ENCODE data around the gene ITFG1. TPM values are rescaled to one million over a fixed set of nuclear protein-coding genes. Genes with fewer than 3 reads are reported as not detected.

The ITFG1 gene
- total RNA-seq, 1 experiment from 2014 or later: 18.0 TPM

- no peak overlapping the region for H2BK120ac ChIP-seq (ENCODE audit: low read depth, low read length, poor library complexity, severe bottlenecking)
- no peaks in the 10 kb centered on the region for H3K9me3 ChIP-seq (ENCODE audit: control insufficient read depth, low read depth, low read length)
- no peak overlapping the region for H4K8ac ChIP-seq (replicated peaks; ENCODE audit: insufficient read length, low read depth, low read length)
- Mint-ChIP-seq H3K36me3 (ENCODE audit: insufficient read depth in 1 of 3, low read depth in 3 of 3) (peaks cover 0 to 13% (median 12%) of the 10 kb centered on the region in 3 experiments; a peak in 6 of 7 replicates), H3K9me3 (no peaks in the 10 kb centered on the region; a peak in 1 of 5 replicates), H3K27ac (peak overlapping the region; percentile 83 to 96 (median 94)), H3K4me1 (peaks cover 29 to 31% of the 10 kb centered on the region in 2 experiments), H3K4me3 (peak overlapping the region; percentile 100), H3K27me3 (ENCODE audit: low read depth) (no peaks in the 10 kb centered on the region)
- no peak overlapping the region for H2AFZ ChIP-seq (ENCODE audit: low read length)
- WGBS (ENCODE audit: extremely low coverage, insufficient read length, low lambda C conversion rate): no CpG with 5 or more reads among the region's 17 CpGs
- no peak overlapping the region for H3K56ac ChIP-seq (ENCODE audit: insufficient read length, low read depth, low read length)
- H3K4me2 ChIP-seq (ENCODE audit: insufficient read depth, insufficient read length, low read length): peak overlapping the region; percentile 77
- no peak overlapping the region for H3K18ac ChIP-seq (ENCODE audit: insufficient read length, low read depth, low read length)
- no peak overlapping the region for H3K23ac ChIP-seq (ENCODE audit: insufficient read length, low read depth, low read length)
- H3T11ph ChIP-seq (ENCODE audit: low read length): no peak overlapping the region
- no peak overlapping the region for H4K91ac ChIP-seq (ENCODE audit: insufficient read length, low read depth, low read length)
- H3K27me3 ChIP-seq (ENCODE audit: insufficient read depth, low read length): no peaks in the 10 kb centered on the region; the same call in 1 of the 2 replicates
- H3K14ac ChIP-seq (ENCODE audit: insufficient read depth, low read length): no peak overlapping the region
- H4K20me1 ChIP-seq (ENCODE audit: control insufficient read depth, insufficient read depth, insufficient read length): no peaks in the 10 kb centered on the region
- H3K4me1 ChIP-seq (ENCODE audit: insufficient read depth, low read length): no peaks in the 10 kb centered on the region; the same call in 1 of the 2 replicates
- H3K4ac ChIP-seq (ENCODE audit: low read depth, low read length): no peak overlapping the region
- H2BK15ac ChIP-seq (ENCODE audit: low read depth, low read length): no peak overlapping the region
- TF ChIP-seq, protein P1, sequence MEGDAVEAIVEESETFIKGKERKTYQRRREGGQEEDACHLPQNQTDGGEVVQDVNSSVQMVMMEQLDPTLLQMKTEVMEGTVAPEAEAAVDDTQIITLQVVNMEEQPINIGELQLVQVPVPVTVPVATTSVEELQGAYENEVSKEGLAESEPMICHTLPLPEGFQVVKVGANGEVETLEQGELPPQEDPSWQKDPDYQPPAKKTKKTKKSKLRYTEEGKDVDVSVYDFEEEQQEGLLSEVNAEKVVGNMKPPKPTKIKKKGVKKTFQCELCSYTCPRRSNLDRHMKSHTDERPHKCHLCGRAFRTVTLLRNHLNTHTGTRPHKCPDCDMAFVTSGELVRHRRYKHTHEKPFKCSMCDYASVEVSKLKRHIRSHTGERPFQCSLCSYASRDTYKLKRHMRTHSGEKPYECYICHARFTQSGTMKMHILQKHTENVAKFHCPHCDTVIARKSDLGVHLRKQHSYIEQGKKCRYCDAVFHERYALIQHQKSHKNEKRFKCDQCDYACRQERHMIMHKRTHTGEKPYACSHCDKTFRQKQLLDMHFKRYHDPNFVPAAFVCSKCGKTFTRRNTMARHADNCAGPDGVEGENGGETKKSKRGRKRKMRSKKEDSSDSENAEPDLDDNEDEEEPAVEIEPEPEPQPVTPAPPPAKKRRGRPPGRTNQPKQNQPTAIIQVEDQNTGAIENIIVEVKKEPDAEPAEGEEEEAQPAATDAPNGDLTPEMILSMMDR (conservative IDR thresholded peaks at IDR 0.05): no peak
- peak overlapping the region; percentile 62 for H3K9ac ChIP-seq (ENCODE audit: extremely low read depth, insufficient read length, low read length)
- no peaks in the 10 kb centered on the region for H3K79me2 ChIP-seq (ENCODE audit: insufficient read depth, low read length)
- H3K23me2 ChIP-seq (ENCODE audit: insufficient read length, low read depth, low read length, poor library complexity, severe bottlenecking): peaks cover 11% of the 10 kb centered on the region
- no peak overlapping the region for H2BK12ac ChIP-seq (ENCODE audit: insufficient read length, low read depth, low read length)
- no peak overlapping the region for H3K27ac ChIP-seq (ENCODE audit: insufficient read length, low read depth, low read length)
- H2BK5ac ChIP-seq (ENCODE audit: insufficient read length, low read length): no peak overlapping the region
- DNase-seq: no peak
- H2BK20ac ChIP-seq (ENCODE audit: low read depth, low read length, poor library complexity, severe bottlenecking): no peak overlapping the region
- no peak overlapping the region for H2AK5ac ChIP-seq (ENCODE audit: insufficient read length, low read length)
- H3K79me1 ChIP-seq (ENCODE audit: insufficient read depth, low read depth, low read length, poor library complexity, severe bottlenecking): peaks cover 2% of the 10 kb centered on the region
- H4K5ac ChIP-seq (ENCODE audit: insufficient read length, low read depth, low read length): no peak overlapping the region
Measured at GRCh38 chr16:47461598-47462266, 869 bp upstream of the ITFG1 start.
